Bronchial epithelial cell (primary cell): Measurements from ENCODE around the gene KLHL25. TPM values are rescaled to one million over a fixed set of nuclear protein-coding genes. Genes with fewer than 3 reads are reported as not detected.

Experiments used
- DNase-seq: peaks from one replicate; pipeline ENCODE4 v3.0.0-alpha.2; 2010; ENCODE audit warnings: low read depth
- FAIRE-seq: peaks from 2 replicates; lab custom pipeline; 2011; peaks lifted over from hg19 to GRCh38; lab: Jason Lieb, UNC
- H3K27me3 ChIP-seq: 2 replicates; pipeline ENCODE4 v1.5.1; 2011; ENCODE audit warnings: low read length; ENCODE audit not compliant: control insufficient read depth, insufficient read depth
- H3K36me3 ChIP-seq: 2 replicates; pipeline ENCODE4 v1.5.1; 2011; ENCODE audit warnings: low read length; ENCODE audit not compliant: control insufficient read depth, insufficient read depth
- H3K4me3 ChIP-seq: 2 replicates; pipeline ENCODE4 v1.5.1; 2011; ENCODE audit warnings: mild to moderate bottlenecking, low read depth, low read length, control low read depth
- total RNA-seq: library from RNA; depleted of rRNA; stranded (reverse); fragments of >200 nt; gene quantifications from 2 replicates; pipeline ENCODE4 v1.2.1, GENCODE V29; 2014
- TF ChIP-seq, protein P1 (sequence below): IDR thresholded peaks from 2 replicates; pipeline ENCODE4 v1.5.1; 2011; ENCODE audit warnings: mild to moderate bottlenecking, moderate library complexity, low read length, control low read depth, inconsistent platforms; ENCODE audit not compliant: insufficient read depth, severe bottlenecking

KLHL25 gene
- total RNA-seq, 1 donor from 2014 or later = 4.7 TPM

DNA sequence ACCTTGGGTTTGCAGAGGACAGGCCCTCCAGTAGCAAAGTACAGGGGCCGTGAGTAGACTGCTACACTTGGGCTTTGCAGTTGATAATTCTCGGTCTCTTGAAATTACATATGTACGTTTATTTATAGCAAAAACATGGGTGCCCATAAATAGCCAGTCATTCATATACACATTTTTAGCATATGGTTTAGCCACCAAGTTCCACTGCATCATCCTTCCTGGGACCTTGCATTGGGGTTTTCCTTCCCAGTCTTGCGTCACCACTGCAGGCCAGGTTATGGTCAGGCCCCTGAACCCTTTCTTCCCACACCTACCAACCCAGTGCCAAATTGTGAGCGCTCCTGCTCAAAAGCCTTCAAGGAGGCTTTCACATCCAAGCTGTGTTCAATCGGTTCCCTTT is 12.7 kb downstream of the KLHL25 start:
- FAIRE-seq (no peak), DNase-seq (no peak)
- Histone ChIP-seq H3K27me3 (no peaks in the 10 kb centered on the region), H3K4me3 (no peak overlapping the region), H3K36me3 (peaks cover 2% of the 10 kb centered on the region)
- TF ChIP-seq, protein P1, sequence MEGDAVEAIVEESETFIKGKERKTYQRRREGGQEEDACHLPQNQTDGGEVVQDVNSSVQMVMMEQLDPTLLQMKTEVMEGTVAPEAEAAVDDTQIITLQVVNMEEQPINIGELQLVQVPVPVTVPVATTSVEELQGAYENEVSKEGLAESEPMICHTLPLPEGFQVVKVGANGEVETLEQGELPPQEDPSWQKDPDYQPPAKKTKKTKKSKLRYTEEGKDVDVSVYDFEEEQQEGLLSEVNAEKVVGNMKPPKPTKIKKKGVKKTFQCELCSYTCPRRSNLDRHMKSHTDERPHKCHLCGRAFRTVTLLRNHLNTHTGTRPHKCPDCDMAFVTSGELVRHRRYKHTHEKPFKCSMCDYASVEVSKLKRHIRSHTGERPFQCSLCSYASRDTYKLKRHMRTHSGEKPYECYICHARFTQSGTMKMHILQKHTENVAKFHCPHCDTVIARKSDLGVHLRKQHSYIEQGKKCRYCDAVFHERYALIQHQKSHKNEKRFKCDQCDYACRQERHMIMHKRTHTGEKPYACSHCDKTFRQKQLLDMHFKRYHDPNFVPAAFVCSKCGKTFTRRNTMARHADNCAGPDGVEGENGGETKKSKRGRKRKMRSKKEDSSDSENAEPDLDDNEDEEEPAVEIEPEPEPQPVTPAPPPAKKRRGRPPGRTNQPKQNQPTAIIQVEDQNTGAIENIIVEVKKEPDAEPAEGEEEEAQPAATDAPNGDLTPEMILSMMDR = no peak

DNA sequence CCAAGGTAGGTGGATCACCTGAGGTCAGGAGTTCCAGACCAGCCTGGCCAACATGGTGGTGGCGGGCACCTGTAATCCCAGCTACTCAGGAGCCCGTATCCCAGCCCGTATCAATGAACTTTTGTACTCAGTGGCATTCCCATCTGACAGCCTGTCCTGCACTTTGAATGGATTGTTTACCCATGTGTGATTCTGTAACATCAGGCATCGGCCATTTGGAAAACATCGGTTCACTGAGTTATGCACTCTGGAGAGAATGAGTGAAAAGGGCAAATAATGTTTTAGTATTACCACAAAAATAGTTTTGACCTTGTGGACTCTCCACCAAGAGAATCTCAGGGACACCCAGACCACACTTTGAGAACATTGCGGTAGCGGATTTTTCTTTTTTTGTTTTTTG is 13.6 kb downstream of the KLHL25 start:
- DNase-seq (no peak), FAIRE-seq (no peak)
- H3K27me3 ChIP-seq = no peaks in the 10 kb centered on the region
- H3K36me3 ChIP-seq = peaks cover 2% of the 10 kb centered on the region
- TF ChIP-seq, protein P1 = no peak
- no peak overlapping the region for H3K4me3 ChIP-seq

DNA sequence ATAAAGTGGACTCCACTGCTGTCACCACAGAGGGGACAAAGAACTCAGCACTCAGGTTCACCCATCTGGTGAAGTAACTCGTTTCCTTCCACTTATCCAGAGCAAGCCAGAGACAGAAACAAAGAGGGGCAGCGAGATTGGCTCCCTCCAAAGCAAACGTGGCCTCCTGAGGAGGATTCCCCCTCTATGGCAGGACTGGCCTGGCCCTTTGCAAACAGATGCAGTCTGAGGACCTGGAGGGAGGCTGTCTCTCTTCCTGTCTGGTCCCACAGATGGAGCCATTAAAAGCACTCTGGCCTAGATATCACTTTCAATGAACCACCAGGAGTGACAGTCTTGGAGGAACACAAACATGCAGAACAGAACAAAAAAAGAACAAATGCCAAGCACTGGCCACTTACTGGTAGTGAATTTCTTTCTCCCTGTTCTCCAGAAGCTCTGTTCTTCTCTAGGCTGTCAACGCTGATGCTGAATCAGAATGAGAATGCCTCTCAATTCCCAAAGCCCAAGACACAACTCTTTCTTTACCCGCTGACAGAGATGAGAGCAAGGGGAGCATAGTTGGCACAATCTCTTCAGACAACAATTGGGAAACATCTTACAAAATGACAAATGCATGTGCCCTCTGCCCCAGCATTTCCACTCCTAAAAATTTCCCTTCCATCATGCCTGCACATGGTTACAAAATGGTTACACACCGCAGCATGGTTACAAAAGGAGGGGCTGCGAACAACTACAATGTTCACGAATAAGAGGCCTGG is 14.3 kb downstream of the KLHL25 start:
- peaks cover 2% of the 10 kb centered on the region for H3K36me3 ChIP-seq
- H3K27me3 ChIP-seq = no peaks in the 10 kb centered on the region
- DNase-seq (no peak), FAIRE-seq (peak; percentile 43)
- no peak overlapping the region for H3K4me3 ChIP-seq
- TF ChIP-seq, protein P1 = no peak

DNA sequence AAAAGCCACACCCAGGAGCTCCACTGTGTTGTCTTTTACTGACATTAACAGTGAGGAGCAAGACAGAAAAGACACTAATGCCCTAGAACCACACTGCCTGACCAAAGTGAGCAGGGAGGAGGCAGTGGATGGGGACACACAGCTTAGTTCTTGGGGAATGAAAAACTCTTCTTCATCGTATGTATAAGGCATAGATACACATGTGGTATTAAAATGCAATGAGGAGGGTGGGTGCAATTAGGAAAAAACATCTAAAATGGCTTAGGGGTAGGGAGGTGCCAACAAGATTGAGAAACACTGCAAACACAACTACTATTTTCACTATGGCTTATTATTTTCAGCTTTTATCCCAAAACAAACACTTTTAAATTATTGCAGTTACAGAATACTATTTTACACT is 15.5 kb downstream of the KLHL25 start:
- no peaks in the 10 kb centered on the region for H3K27me3 ChIP-seq
- peaks cover 2% of the 10 kb centered on the region for H3K36me3 ChIP-seq
- TF ChIP-seq, protein P1 = no peak
- DNase-seq (no peak), FAIRE-seq (no peak)
- no peak overlapping the region for H3K4me3 ChIP-seq

DNA sequence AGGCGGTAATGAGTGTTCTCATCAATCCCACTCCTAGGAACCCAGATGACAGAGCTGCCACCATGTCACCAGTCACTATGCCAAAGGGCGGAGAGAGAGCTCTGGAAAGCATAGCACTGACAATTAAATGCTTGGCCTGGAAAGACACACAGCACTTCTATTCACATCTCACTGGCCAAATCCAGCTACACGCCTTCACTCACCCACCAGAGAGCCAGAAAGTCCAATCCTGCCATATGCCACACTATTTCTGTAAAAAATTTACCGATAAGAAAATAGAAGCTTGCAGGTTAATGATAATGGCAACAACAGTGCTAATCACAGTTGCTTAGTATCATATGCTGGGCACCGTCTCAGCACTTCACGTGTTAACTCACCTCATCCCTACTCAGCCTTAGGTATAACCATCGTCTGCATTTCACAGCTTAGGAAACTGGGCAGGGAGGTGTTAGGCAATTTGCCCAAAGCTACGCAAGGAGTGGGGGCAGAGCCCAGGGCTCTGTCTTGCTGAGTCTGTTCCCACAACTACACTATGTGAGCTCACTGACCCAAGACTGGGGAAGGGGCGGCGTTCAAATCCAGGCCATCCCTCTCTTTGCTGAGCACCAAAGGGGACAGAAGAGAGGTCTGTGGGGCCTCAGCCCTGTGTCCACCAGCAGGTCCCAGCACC is 16.5 kb downstream of the KLHL25 start:
- Histone ChIP-seq H3K4me3 (no peak overlapping the region), H3K36me3 (peaks cover 2% of the 10 kb centered on the region), H3K27me3 (no peaks in the 10 kb centered on the region)
- TF ChIP-seq, protein P1 = no peak
- DNase-seq (no peak), FAIRE-seq (no peak)
